ENCODE results near the gene ZFP82. TPM values are rescaled to one million over a fixed set of nuclear protein-coding genes. Genes with fewer than 3 reads are reported as not detected.

Gene ZFP82
- total and polyA plus RNA-seq, 5 donors from 2014 or later, result 2.9 to 14.4 (median 7.5) TPM

- peaks cover 4 to 69% (median 38%) of the 10 kb centered on the region in 7 donors for H3K9me3 Mint-ChIP-seq
- ATAC-seq (ENCODE audit: low read depth in 2 of 2) (no peak), DNase-seq (no peak)
- no peaks in the 10 kb centered on the region for H3K27me3 Mint-ChIP-seq
- no peaks in the 10 kb centered on the region for H3K27me3 ChIP-seq (ENCODE audit: control insufficient read depth, insufficient read depth, low read length)
- H3K36me3 Mint-ChIP-seq, result peaks cover 67% of the 10 kb centered on the region
- H3K27ac Mint-ChIP-seq, result no peak overlapping the region
- no peaks in the 10 kb centered on the region for H3K4me1 ChIP-seq (ENCODE audit: control insufficient read depth, insufficient read depth, low read length, poor library complexity, severe bottlenecking)
- H3K4me3 ChIP-seq (ENCODE audit: low read depth, low read length), result no peak overlapping the region
- H3K4me3 Mint-ChIP-seq, result peak overlapping the region in 1 of 4 donors; percentile 38
- H3K4me1 Mint-ChIP-seq, result peaks cover 0 to 2% (median 0%) of the 10 kb centered on the region in 4 donors
- H3K36me3 ChIP-seq (ENCODE audit: control insufficient read depth, insufficient read depth, low read length), result peaks cover 63% of the 10 kb centered on the region
- H3K27ac ChIP-seq (ENCODE audit: insufficient read depth, low read length, poor library complexity, severe bottlenecking), result no peak overlapping the region
- H3K9me3 ChIP-seq (ENCODE audit: control insufficient read depth in 2 of 2, low read length in 2 of 2), result peaks cover 53 to 89% of the 10 kb centered on the region in 2 experiments
Measured at GRCh38 chr19:36398571-36398970, 19.9 kb downstream of the ZFP82 start.

GRCh38 chr19:36392916-36393673 lies 25.3 kb downstream of the ZFP82 start:
- no peak overlapping the region for H3K27ac Mint-ChIP-seq
- Histone ChIP-seq H3K4me1 (ENCODE audit: control insufficient read depth, insufficient read depth, low read length, poor library complexity, severe bottlenecking) (no peaks in the 10 kb centered on the region), H3K4me3 (ENCODE audit: low read depth, low read length) (no peak overlapping the region), H3K27ac (ENCODE audit: insufficient read depth, low read length, poor library complexity, severe bottlenecking) (no peak overlapping the region), H3K9me3 (ENCODE audit: control insufficient read depth in 2 of 2, low read length in 2 of 2) (peaks cover 69 to 98% of the 10 kb centered on the region in 2 experiments), H3K27me3 (ENCODE audit: control insufficient read depth, insufficient read depth, low read length) (no peaks in the 10 kb centered on the region), H3K36me3 (ENCODE audit: control insufficient read depth, insufficient read depth, low read length) (peaks cover 34% of the 10 kb centered on the region)
- no peaks in the 10 kb centered on the region for H3K27me3 Mint-ChIP-seq
- DNase-seq (no peak), ATAC-seq (ENCODE audit: low read depth in 2 of 2) (no peak)
- no peak overlapping the region for H3K4me3 Mint-ChIP-seq
- peaks cover 1 to 76% (median 22%) of the 10 kb centered on the region in 7 donors for H3K9me3 Mint-ChIP-seq
- peaks cover 43% of the 10 kb centered on the region for H3K36me3 Mint-ChIP-seq
- H3K4me1 Mint-ChIP-seq, result no peaks in the 10 kb centered on the region

GRCh38 chr19:36379510-36379819 lies 39.0 kb downstream of the ZFP82 start:
- H3K9me3 Mint-ChIP-seq, result peaks cover 0 to 18% (median 7%) of the 10 kb centered on the region in 7 donors
- Histone ChIP-seq H3K36me3 (ENCODE audit: control insufficient read depth, insufficient read depth, low read length) (peaks cover 3% of the 10 kb centered on the region), H3K27ac (ENCODE audit: insufficient read depth, low read length, poor library complexity, severe bottlenecking) (no peak overlapping the region), H3K9me3 (ENCODE audit: control insufficient read depth in 2 of 2, low read length in 2 of 2) (peaks cover 14 to 17% of the 10 kb centered on the region in 2 experiments), H3K4me3 (ENCODE audit: low read depth, low read length) (peak overlapping the region; percentile 44), H3K4me1 (ENCODE audit: control insufficient read depth, insufficient read depth, low read length, poor library complexity, severe bottlenecking) (peaks cover 13% of the 10 kb centered on the region), H3K27me3 (ENCODE audit: control insufficient read depth, insufficient read depth, low read length) (no peaks in the 10 kb centered on the region)
- DNase-seq (no peak), ATAC-seq (ENCODE audit: low read depth in 2 of 2) (no peak)
- H3K4me3 Mint-ChIP-seq, result peak overlapping the region; percentile 94 to 98 (median 96)
- peaks cover 4% of the 10 kb centered on the region for H3K36me3 Mint-ChIP-seq
- H3K27me3 Mint-ChIP-seq, result no peaks in the 10 kb centered on the region
- H3K4me1 Mint-ChIP-seq, result peaks cover 10 to 33% (median 12%) of the 10 kb centered on the region in 4 donors
- H3K27ac Mint-ChIP-seq, result peak overlapping the region in 1 of 3 donors; percentile 66

GRCh38 chr19:36378625-36379509 lies 39.6 kb downstream of the ZFP82 start, which contains the start of gene ZFP14:
ZFP14 (minus strand) TSS chr19:36379201; CDS start chr19:36367892, 11,309 bp downstream.
- Mint-ChIP-seq H3K4me3 (peak within 1 kb of the TSS; percentile 94 to 98 (median 96)), H3K4me1 (peaks cover 10 to 34% (median 12%) of the 10 kb centered on the region in 4 donors), H3K27me3 (no peaks in the 10 kb centered on the region), H3K36me3 (peaks cover 4% of the 10 kb centered on the region), H3K9me3 (peaks cover 0 to 14% (median 4%) of the 10 kb centered on the region in 7 donors), H3K27ac (peak within 1 kb of the TSS; percentile 94 to 97 (median 95))
- peak within 1 kb of the TSS; percentile 81 for H3K27ac ChIP-seq (ENCODE audit: insufficient read depth, low read length, poor library complexity, severe bottlenecking)
- H3K36me3 ChIP-seq (ENCODE audit: control insufficient read depth, insufficient read depth, low read length), result peaks cover 3% of the 10 kb centered on the region
- H3K4me3 ChIP-seq (ENCODE audit: low read depth, low read length), result peak within 1 kb of the TSS; percentile 88
- peaks cover 12 to 16% of the 10 kb centered on the region in 2 experiments for H3K9me3 ChIP-seq (ENCODE audit: control insufficient read depth in 2 of 2, low read length in 2 of 2)
- ATAC-seq (ENCODE audit: low read depth in 2 of 2) (peak; percentile 98), DNase-seq (peak; percentile 86 to 95 (median 94))
- peaks cover 13% of the 10 kb centered on the region for H3K4me1 ChIP-seq (ENCODE audit: control insufficient read depth, insufficient read depth, low read length, poor library complexity, severe bottlenecking)
- H3K27me3 ChIP-seq (ENCODE audit: control insufficient read depth, insufficient read depth, low read length), result no peaks in the 10 kb centered on the region

GRCh38 chr19:36377541-36378178 lies 40.8 kb downstream of the ZFP82 start:
- H3K27me3 Mint-ChIP-seq, result no peaks in the 10 kb centered on the region
- H3K4me1 ChIP-seq (ENCODE audit: control insufficient read depth, insufficient read depth, low read length, poor library complexity, severe bottlenecking), result peaks cover 13% of the 10 kb centered on the region
- peaks cover 12 to 35% (median 13%) of the 10 kb centered on the region in 4 donors for H3K4me1 Mint-ChIP-seq

GRCh38 chr19:36373638-36374156 lies 44.7 kb downstream of the ZFP82 start:
- ATAC-seq (ENCODE audit: low read depth in 2 of 2), result no peak
- Mint-ChIP-seq H3K4me3 (peak overlapping the region in 1 of 4 donors; percentile 47), H3K36me3 (peaks cover 31% of the 10 kb centered on the region), H3K27me3 (no peaks in the 10 kb centered on the region), H3K9me3 (peaks cover 2 to 37% (median 12%) of the 10 kb centered on the region in 7 donors), H3K27ac (no peak overlapping the region), H3K4me1 (peaks cover 9 to 39% (median 18%) of the 10 kb centered on the region in 4 donors)
- no peak overlapping the region for H3K27ac ChIP-seq (ENCODE audit: insufficient read depth, low read length, poor library complexity, severe bottlenecking)
- H3K4me3 ChIP-seq (ENCODE audit: low read depth, low read length), result no peak overlapping the region
- no peak for DNase-seq
- H3K9me3 ChIP-seq (ENCODE audit: control insufficient read depth in 2 of 2, low read length in 2 of 2), result peaks cover 29 to 61% of the 10 kb centered on the region in 2 experiments
- peaks cover 6% of the 10 kb centered on the region for H3K36me3 ChIP-seq (ENCODE audit: control insufficient read depth, insufficient read depth, low read length)
- peaks cover 9% of the 10 kb centered on the region for H3K4me1 ChIP-seq (ENCODE audit: control insufficient read depth, insufficient read depth, low read length, poor library complexity, severe bottlenecking)
- H3K27me3 ChIP-seq (ENCODE audit: control insufficient read depth, insufficient read depth, low read length), result no peaks in the 10 kb centered on the region

More at GRCh38 chr19:36377541-36378178, 40.8 kb downstream of the ZFP82 start:
- Mint-ChIP-seq H3K4me3 (peak overlapping the region; percentile 94 to 98 (median 96)), H3K9me3 (peaks cover under 1 to 17% (median 7%) of the 10 kb centered on the region in 7 donors), H3K27ac (peak overlapping the region; percentile 72 to 97 (median 94)), H3K36me3 (peaks cover 9% of the 10 kb centered on the region)
- Histone ChIP-seq H3K9me3 (ENCODE audit: control insufficient read depth in 2 of 2, low read length in 2 of 2) (peaks cover 7 to 27% of the 10 kb centered on the region in 2 experiments), H3K27me3 (ENCODE audit: control insufficient read depth, insufficient read depth, low read length) (no peaks in the 10 kb centered on the region), H3K36me3 (ENCODE audit: control insufficient read depth, insufficient read depth, low read length) (peaks cover 3% of the 10 kb centered on the region), H3K4me3 (ENCODE audit: low read depth, low read length) (peak overlapping the region; percentile 88), H3K27ac (ENCODE audit: insufficient read depth, low read length, poor library complexity, severe bottlenecking) (no peak overlapping the region)
- ATAC-seq (ENCODE audit: low read depth in 2 of 2) (no peak), DNase-seq (no peak)

GRCh38 chr19:36371886-36372285 lies 46.6 kb downstream of the ZFP82 start:
- Histone ChIP-seq H3K27ac (ENCODE audit: insufficient read depth, low read length, poor library complexity, severe bottlenecking) (no peak overlapping the region), H3K27me3 (ENCODE audit: control insufficient read depth, insufficient read depth, low read length) (no peaks in the 10 kb centered on the region), H3K36me3 (ENCODE audit: control insufficient read depth, insufficient read depth, low read length) (peaks cover 16% of the 10 kb centered on the region), H3K4me3 (ENCODE audit: low read depth, low read length) (no peak overlapping the region), H3K4me1 (ENCODE audit: control insufficient read depth, insufficient read depth, low read length, poor library complexity, severe bottlenecking) (no peaks in the 10 kb centered on the region), H3K9me3 (ENCODE audit: control insufficient read depth in 2 of 2, low read length in 2 of 2) (peaks cover 45 to 79% of the 10 kb centered on the region in 2 experiments)
- Mint-ChIP-seq H3K9me3 (peaks cover 2 to 45% (median 12%) of the 10 kb centered on the region in 7 donors), H3K4me3 (peak overlapping the region in 1 of 4 donors; percentile 63), H3K4me1 (peaks cover 0 to 22% (median 10%) of the 10 kb centered on the region in 4 donors), H3K27me3 (no peaks in the 10 kb centered on the region), H3K36me3 (peaks cover 46% of the 10 kb centered on the region), H3K27ac (no peak overlapping the region)
- ATAC-seq (ENCODE audit: low read depth in 2 of 2) (no peak), DNase-seq (no peak)

Data from CD4-positive, CD25-positive, alpha-beta regulatory T cell (primary cell).